ENCODE results near the gene MT1F.
"Not testable (repeated sequence)": the region's sequence is repeated elsewhere in the genome, so short reads cannot be mapped to it uniquely, and the experiment has no call there.

The MT1F gene

GRCh38 chr16:56672171-56672570, 14.4 kb downstream of the MT1F start:
- not testable (repeated sequence) for DNase-seq, H3K27ac Mint-ChIP-seq, ATAC-seq, H3K4me3 Mint-ChIP-seq, H3K9me3 Mint-ChIP-seq
- peaks cover 60% of the 10 kb centered on the region for H3K4me1 Mint-ChIP-seq
- H3K27me3 Mint-ChIP-seq = peaks cover 49% of the 10 kb centered on the region

DNA sequence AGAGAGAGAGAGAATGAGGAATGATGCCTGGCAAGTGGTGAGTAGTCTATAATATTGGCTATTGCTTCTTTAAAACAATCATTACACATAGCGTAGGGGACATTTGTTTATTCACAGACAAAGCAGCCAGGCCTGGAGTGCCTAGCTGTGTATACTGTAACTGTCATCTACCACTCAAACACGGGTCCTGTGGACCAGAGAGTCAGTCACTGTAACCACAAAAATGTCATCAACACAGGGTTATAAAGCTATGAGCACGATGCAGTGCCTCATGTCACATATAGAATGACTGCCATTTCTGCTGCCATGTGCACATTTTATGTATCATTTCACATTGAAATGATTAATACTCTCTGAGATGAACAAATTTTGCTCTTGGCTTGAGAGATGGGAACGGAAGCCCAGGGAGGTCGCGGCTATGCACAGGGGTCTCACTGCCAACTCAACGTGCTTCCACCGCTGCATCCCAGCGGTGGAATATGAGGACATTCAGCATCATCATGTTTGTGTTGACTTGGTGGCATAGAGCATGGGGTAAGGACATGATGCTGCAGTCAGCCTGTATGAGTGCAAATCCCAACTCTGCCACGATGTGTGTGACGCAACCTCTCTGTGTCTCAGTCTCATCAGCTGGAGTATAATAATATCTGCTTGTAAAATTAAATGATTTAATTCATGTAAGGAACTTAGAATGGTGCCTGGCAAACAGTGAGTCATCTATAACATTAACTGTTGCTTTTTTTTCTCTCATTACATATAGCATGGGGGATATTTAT, 15.2 kb downstream of the MT1F start:
- ATAC-seq (no peak), DNase-seq (no peak)
- H3K4me1 Mint-ChIP-seq = peaks cover 53% of the 10 kb centered on the region
- peaks cover 41% of the 10 kb centered on the region for H3K27me3 Mint-ChIP-seq
- H3K9me3 Mint-ChIP-seq = no peaks in the 10 kb centered on the region
- H3K4me3 Mint-ChIP-seq = no peak overlapping the region
- no peak overlapping the region for H3K27ac Mint-ChIP-seq

- peaks cover 32% of the 10 kb centered on the region for H3K27me3 Mint-ChIP-seq
- DNase-seq (peak; percentile 38 to 39), ATAC-seq (peak; percentile 38)
- H3K4me3 Mint-ChIP-seq = no peak overlapping the region
- no peaks in the 10 kb centered on the region for H3K9me3 Mint-ChIP-seq
- no peak overlapping the region for H3K27ac Mint-ChIP-seq
- peaks cover 43% of the 10 kb centered on the region for H3K4me1 Mint-ChIP-seq
Observed at GRCh38 chr16:56673921-56674320, 16.2 kb downstream of the MT1F start.

DNA sequence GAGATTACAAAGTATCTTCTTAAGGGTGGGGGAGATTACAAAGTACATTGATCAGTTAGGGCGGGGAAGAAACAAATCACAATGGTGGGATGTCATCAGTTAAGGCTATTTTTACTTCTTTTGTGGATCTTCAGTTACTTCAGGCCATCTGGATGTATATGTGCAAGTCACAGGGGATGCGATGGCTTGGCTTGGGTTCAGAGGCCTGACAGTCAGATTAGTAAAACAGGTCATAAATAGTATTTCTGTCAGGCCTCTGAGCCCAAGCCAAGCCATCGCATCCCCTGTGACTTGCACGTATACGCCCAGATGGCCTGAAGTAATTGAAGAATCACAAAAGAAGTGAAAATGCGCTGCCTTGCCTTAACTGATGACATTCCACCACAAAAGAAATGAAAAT, 16.8 kb downstream of the MT1F start:
- peaks cover 37% of the 10 kb centered on the region for H3K4me1 Mint-ChIP-seq
- H3K27me3 Mint-ChIP-seq = peaks cover 25% of the 10 kb centered on the region
- not testable (repeated sequence) for DNase-seq, H3K27ac Mint-ChIP-seq, H3K4me3 Mint-ChIP-seq, ATAC-seq, H3K9me3 Mint-ChIP-seq

DNA sequence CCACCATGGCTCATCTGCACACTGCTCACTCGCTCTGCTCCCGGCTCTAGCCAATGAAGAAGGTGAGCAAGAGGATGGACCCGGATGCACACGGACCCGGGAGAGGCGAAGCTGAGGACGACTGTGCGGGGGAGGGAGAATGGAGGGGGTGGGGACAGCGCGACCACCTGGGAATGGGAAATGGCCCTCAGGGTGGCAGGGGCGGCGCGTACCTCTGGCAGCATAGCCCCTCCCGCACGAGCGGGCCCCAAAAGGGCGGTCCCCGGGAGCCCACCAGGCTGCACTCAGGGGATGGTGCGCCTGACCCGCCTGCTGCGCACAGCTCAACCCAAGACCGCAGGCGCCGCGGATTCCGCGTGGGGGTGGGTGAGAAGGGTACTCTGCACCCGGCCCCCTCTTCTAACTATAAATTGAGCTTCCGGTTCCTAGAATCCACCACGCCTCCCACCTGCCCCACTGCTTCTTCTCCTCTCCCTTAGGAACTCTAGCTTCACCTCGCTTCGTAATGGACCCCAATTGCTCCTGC, 18.0 kb downstream of the MT1F start:
- peak; percentile 53 to 65 for DNase-seq
- peak overlapping the region; percentile 66 to 87 for H3K27ac Mint-ChIP-seq
- peaks cover 13% of the 10 kb centered on the region for H3K27me3 Mint-ChIP-seq
- peaks cover 30% of the 10 kb centered on the region for H3K4me1 Mint-ChIP-seq
- ATAC-seq = peak; percentile 78
- no peaks in the 10 kb centered on the region for H3K9me3 Mint-ChIP-seq
- H3K4me3 Mint-ChIP-seq = peak overlapping the region; percentile 53 to 84

- no peaks in the 10 kb centered on the region for H3K27me3 Mint-ChIP-seq
- no peak overlapping the region for H3K27ac Mint-ChIP-seq
- H3K4me1 Mint-ChIP-seq = peaks cover 39% of the 10 kb centered on the region
- ATAC-seq (no peak), DNase-seq (no peak)
- H3K4me3 Mint-ChIP-seq = no peak overlapping the region
- no peaks in the 10 kb centered on the region for H3K9me3 Mint-ChIP-seq
Observed at GRCh38 chr16:56677474-56677873, 19.7 kb downstream of the MT1F start.

DNA sequence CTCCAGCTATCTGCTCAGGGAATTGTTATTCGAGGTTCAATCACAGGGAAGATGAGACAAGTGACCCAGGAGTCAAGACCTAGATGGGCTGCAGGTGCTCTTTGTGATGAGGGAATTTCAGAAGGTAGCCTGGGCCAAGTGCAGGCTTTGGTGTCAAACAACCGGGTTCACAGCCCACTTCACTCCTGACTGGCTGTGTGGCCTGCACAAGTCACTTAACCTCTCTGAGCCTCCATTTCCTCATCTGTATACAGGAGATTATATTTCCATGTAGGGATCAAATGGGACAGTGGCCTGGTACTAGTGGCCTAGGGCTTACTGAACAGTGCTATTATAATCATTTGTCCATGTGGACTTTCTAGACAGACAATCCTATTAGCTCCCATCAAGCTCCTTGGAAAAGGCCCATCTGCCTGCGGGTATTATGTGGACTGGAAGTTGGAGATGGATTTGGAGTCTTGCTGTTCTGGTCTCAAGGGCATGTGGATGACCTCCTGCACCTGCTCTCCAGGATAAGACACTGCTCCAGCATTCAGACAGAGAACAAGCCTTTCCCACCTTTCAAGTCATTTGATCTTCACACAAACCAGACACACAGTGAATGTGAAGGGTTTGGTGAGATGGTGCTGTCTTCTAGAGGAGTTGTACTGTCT, 21.4 kb downstream of the MT1F start:
- no peak overlapping the region for H3K27ac Mint-ChIP-seq
- no peaks in the 10 kb centered on the region for H3K9me3 Mint-ChIP-seq
- no peaks in the 10 kb centered on the region for H3K27me3 Mint-ChIP-seq
- H3K4me3 Mint-ChIP-seq = no peak overlapping the region
- H3K4me1 Mint-ChIP-seq = peaks cover 52% of the 10 kb centered on the region
- ATAC-seq (no peak), DNase-seq (no peak)

GRCh38 chr16:56679818-56680217, 22.1 kb downstream of the MT1F start:
- no peaks in the 10 kb centered on the region for H3K9me3 Mint-ChIP-seq
- DNase-seq (peak in 1 of 2 donors; percentile 41), ATAC-seq (peak; percentile 55)
- peaks cover 53% of the 10 kb centered on the region for H3K4me1 Mint-ChIP-seq
- no peaks in the 10 kb centered on the region for H3K27me3 Mint-ChIP-seq
- H3K27ac Mint-ChIP-seq = no peak overlapping the region
- H3K4me3 Mint-ChIP-seq = no peak overlapping the region

DNA sequence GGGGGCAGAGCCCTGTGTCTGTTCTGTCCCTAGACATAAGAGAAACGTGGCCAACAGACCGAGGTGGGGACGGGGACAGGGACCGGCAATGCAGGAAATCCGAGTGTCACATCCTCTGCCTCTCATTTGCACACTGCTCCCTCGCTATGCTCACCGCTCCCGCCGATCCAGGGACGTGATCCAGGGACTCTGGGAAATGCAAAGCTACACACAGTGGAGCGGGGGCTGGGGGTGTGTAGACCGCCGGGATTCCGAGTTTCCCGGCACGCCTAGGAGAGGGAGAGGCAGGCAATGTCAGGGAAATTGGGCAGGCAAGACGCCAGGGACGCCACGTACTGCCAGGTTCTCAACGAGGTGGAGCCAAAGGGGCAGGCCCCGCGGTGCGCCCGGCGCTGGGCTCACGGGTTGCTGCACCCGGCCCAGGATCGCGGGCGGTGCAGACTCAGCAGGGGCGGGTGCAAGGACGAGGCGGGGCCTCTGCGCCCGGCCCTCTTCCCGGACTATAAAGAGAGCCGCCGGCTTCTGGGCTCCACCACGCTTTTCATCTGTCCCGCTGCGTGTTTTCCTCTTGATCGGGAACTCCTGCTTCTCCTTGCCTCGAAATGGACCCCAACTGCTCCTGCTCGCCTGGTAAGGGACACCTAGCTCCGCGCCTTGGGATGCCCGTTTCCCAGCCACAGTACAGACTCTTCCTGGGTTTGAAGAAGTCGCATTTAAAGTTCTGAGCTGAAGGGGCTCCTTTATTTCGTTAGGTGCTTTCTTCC, 24.4 kb downstream of the MT1F start, which contains the start of gene MT1X:
Gene MT1X, plus strand, starts transcription at position 532 of the 764 bp plus-strand sequence. Its CDS starts 71 bp downstream, at position 603.
- peak within 1 kb of the TSS; percentile 93 to 97 for H3K4me3 Mint-ChIP-seq
- H3K27ac Mint-ChIP-seq = peak within 1 kb of the TSS; percentile 94 to 99
- H3K9me3 Mint-ChIP-seq = peaks cover 0 to 11% of the 10 kb centered on the region in 2 donors
- ATAC-seq = peak; percentile 99
- peak; percentile 86 to 92 for DNase-seq
- peaks cover 30% of the 10 kb centered on the region for H3K4me1 Mint-ChIP-seq
- no peaks in the 10 kb centered on the region for H3K27me3 Mint-ChIP-seq

DNA sequence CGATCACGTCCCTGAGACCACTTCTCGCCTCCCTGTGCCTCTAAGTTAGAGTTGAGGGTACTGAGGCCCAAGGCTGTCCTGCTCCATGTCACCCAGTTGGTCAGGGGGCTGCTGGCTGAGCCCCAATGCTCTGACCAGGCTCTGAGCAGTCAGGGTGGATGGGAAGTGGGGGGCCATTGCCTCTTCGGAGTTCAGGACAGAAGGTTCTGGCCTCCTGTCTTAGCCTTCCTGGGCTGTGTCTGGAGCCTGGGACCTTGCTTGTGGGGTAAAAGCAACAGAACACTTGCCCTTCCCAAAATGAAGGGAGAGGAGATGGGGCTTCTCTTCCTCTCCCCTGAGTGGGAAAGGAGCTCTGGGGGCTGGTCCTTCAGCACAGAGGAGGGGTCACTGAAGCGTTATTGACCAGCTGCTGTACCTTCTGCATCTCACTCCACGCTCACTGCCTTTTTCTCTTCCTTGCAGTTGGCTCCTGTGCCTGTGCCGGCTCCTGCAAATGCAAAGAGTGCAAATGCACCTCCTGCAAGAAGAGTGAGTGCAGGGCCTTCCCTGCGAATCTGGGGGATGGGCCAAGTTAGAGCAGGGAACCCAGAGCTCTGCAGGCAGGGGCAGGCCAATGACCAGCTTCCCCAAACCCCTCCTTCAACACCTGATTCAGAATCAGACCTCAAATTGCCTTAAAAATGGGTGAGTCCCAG, 25.1 kb downstream of the MT1F start:
- ATAC-seq (peak; percentile 4), DNase-seq (peak in 1 of 2 donors; percentile 29)
- no peaks in the 10 kb centered on the region for H3K27me3 Mint-ChIP-seq

DNA sequence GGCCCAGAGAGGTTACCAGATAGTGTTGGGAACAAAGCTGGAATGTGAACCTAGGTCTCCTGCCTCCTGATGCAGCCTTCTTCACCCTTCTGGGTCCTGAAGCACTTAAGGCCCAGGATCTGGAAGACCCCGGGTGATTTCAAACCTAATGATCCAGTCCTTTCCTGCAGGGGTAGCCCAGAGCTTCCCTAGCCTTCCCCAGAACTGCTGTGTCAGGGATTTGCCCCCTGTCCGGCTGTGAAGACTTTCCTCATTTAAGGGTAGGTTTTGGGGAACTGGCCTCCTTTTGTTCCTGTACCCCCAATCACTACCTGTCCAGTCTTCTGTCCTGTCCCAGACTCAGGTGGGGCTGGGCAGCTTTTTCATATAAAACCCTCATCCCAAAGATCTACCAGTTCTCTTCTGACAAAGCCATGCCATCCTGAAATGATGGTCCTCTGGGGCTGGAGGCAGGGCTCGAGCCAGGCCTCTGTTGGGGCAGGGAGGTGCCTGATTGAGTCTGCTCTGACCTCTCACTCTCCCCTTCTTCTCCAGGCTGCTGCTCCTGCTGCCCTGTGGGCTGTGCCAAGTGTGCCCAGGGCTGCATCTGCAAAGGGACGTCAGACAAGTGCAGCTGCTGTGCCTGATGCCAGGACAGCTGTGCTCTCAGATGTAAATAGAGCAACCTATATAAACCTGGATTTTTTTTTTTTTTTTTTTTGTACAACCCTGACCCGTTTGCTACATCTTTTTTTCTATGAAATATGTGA, 25.8 kb downstream of the MT1F start:
- H3K27me3 Mint-ChIP-seq = no peaks in the 10 kb centered on the region
- peak overlapping the region; percentile 93 to 97 for H3K4me3 Mint-ChIP-seq
- peaks cover 29% of the 10 kb centered on the region for H3K4me1 Mint-ChIP-seq
- peaks cover 0 to 11% of the 10 kb centered on the region in 2 donors for H3K9me3 Mint-ChIP-seq
- peak overlapping the region in 1 of 2 donors; percentile 19 for H3K27ac Mint-ChIP-seq
- no peak for ATAC-seq
- DNase-seq = no peak

More for the DNA sequence above, 25.1 kb downstream of the MT1F start:
- Mint-ChIP-seq H3K4me3 (peak overlapping the region; percentile 93 to 97), H3K9me3 (peaks cover 0 to 11% of the 10 kb centered on the region in 2 donors), H3K4me1 (peaks cover 29% of the 10 kb centered on the region), H3K27ac (peak overlapping the region; percentile 94 to 99)

GRCh38 chr16:56684256-56684925, 26.6 kb downstream of the MT1F start:
- H3K9me3 Mint-ChIP-seq = peaks cover 0 to 11% of the 10 kb centered on the region in 2 donors
- peak overlapping the region; percentile 93 to 97 for H3K4me3 Mint-ChIP-seq
- H3K4me1 Mint-ChIP-seq = peaks cover 29% of the 10 kb centered on the region
- no peak for ATAC-seq
- DNase-seq = no peak
- no peaks in the 10 kb centered on the region for H3K27me3 Mint-ChIP-seq
- peak overlapping the region in 1 of 2 donors; percentile 51 for H3K27ac Mint-ChIP-seq

DNA sequence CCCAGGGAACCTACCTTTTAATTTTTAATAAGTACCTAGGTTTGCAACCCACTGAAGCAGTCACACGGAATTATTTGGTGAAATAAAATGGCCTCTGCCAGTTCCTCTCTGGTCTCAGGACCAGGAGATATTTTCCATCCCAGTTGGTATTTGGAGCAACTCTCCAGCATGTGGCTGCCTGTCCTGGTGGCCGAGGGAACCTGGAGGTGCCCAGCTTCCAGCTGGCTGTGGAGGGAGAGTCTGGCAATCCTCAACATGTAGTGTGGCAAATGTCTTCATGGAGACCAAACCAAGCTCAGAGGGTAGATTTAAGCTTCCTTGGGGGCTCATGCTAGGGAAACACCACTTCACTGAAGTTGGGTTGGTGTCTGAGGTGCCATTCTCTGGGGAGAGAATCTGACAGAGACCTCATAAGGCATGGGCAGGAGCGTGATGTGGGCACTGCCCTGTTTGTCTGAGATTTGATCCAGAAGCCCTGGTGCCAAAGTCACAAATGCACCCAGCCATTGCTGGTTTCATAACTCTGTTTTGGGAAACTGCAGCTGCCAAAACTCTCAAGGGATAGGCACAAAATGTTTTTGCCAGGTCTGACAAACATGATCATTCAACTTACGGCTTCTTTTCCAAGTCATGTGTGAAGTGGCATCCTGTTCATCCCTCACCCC, 27.3 kb downstream of the MT1F start:
- Mint-ChIP-seq H3K4me3 (no peak overlapping the region), H3K27me3 (no peaks in the 10 kb centered on the region), H3K27ac (no peak overlapping the region), H3K9me3 (peaks cover 0 to 11% of the 10 kb centered on the region in 2 donors), H3K4me1 (peaks cover 29% of the 10 kb centered on the region)
- ATAC-seq (no peak), DNase-seq (no peak)
